GM21367 (cell line): ENCODE data around the gene C2CD3.
"Not testable (repeated sequence)": the region's sequence is repeated elsewhere in the genome, so short reads cannot be mapped to it uniquely, and the experiment has no call there.

Experiments
- ATAC-seq: cut with Tn5 transposase; IDR thresholded peaks from one replicate; pipeline ENCODE4 v1.9.1; 2021; ENCODE audit not compliant: unreplicated experiment

C2CD3 gene

GRCh38 chr11:74070723-74071492 lies 99.9 kb downstream of the C2CD3 start:
- ATAC-seq = no peak

GRCh38 chr11:74069146-74070046 lies 101.4 kb downstream of the C2CD3 start:
- no peak for ATAC-seq

GRCh38 chr11:74066663-74067062 lies 104.1 kb downstream of the C2CD3 start:
- ATAC-seq = not testable (repeated sequence)

- ATAC-seq = not testable (repeated sequence)
These were observed 105.3 kb downstream of the C2CD3 start for GRCh38 chr11:74065534-74065933.

- ATAC-seq = not testable (repeated sequence)
These were observed 107.2 kb downstream of the C2CD3 start for GRCh38 chr11:74063628-74064027.

GRCh38 chr11:74061599-74061998 lies 109.2 kb downstream of the C2CD3 start:
- not testable (repeated sequence) for ATAC-seq

- no peak for ATAC-seq
These were observed 113.3 kb downstream of the C2CD3 start for GRCh38 chr11:74057249-74058151.

- ATAC-seq = no peak
These were observed 114.9 kb downstream of the C2CD3 start for GRCh38 chr11:74055938-74056337.

- no peak for ATAC-seq
These were observed 120.3 kb downstream of the C2CD3 start for GRCh38 chr11:74050465-74050864.

- ATAC-seq = no peak
These were observed 121.8 kb downstream of the C2CD3 start for GRCh38 chr11:74048993-74049392.

- ATAC-seq = no peak
These were observed 126.3 kb downstream of the C2CD3 start for GRCh38 chr11:74044538-74044937.

- no peak for ATAC-seq
These were observed 127.4 kb downstream of the C2CD3 start for GRCh38 chr11:74043450-74043849.

- no peak for ATAC-seq
These were observed 133.5 kb downstream of the C2CD3 start for GRCh38 chr11:74037309-74037708.

GRCh38 chr11:74035264-74035663 lies 135.5 kb downstream of the C2CD3 start:
- no peak for ATAC-seq

- no peak for ATAC-seq
These were observed 137.8 kb downstream of the C2CD3 start for GRCh38 chr11:74033046-74033445.

GRCh38 chr11:74030723-74031676 lies 139.8 kb downstream of the C2CD3 start:
- ATAC-seq = no peak

- no peak for ATAC-seq
These were observed 145.2 kb downstream of the C2CD3 start for GRCh38 chr11:74025467-74026166.

GRCh38 chr11:74024261-74025029 lies 146.4 kb downstream of the C2CD3 start:
- ATAC-seq = no peak
